HG02973 (cell line): Measurements from ENCODE around the gene PLA2G2D.

Experiments
- ATAC-seq: cut with Tn5 transposase; IDR thresholded peaks from one replicate; pipeline ENCODE4 v1.9.1; 2021; ENCODE audit warnings: moderate library complexity; ENCODE audit not compliant: unreplicated experiment

PLA2G2D gene

GRCh38 chr1:20117236-20117635 is 2.1 kb downstream of the PLA2G2D start:
- no peak for ATAC-seq

- no peak for ATAC-seq
Observed at GRCh38 chr1:20115916-20116315, 3.4 kb downstream of the PLA2G2D start.

GRCh38 chr1:20115479-20115878 is 3.9 kb downstream of the PLA2G2D start:
- ATAC-seq, result no peak

GRCh38 chr1:20114021-20114648 is 5.2 kb downstream of the PLA2G2D start:
- no peak for ATAC-seq

- no peak for ATAC-seq
Observed at GRCh38 chr1:20112279-20113000, 6.9 kb downstream of the PLA2G2D start.

- no peak for ATAC-seq
Observed at GRCh38 chr1:20111452-20111851, 7.9 kb downstream of the PLA2G2D start.

GRCh38 chr1:20110679-20111078 is 8.7 kb downstream of the PLA2G2D start:
- no peak for ATAC-seq

- no peak for ATAC-seq
Observed at GRCh38 chr1:20109223-20109856, 10.0 kb downstream of the PLA2G2D start.

- no peak for ATAC-seq
Observed at GRCh38 chr1:20108366-20109123, 10.8 kb downstream of the PLA2G2D start.

- ATAC-seq, result no peak
Observed at GRCh38 chr1:20107796-20108195, 11.5 kb downstream of the PLA2G2D start.

- ATAC-seq, result no peak
Observed at GRCh38 chr1:20107351-20107750, 12.0 kb downstream of the PLA2G2D start.

GRCh38 chr1:20105856-20106255 is 13.5 kb downstream of the PLA2G2D start:
- ATAC-seq, result no peak

- ATAC-seq, result no peak
Observed at GRCh38 chr1:20102875-20103274, 16.5 kb downstream of the PLA2G2D start.

- no peak for ATAC-seq
Observed at GRCh38 chr1:20100632-20101355, 18.5 kb downstream of the PLA2G2D start.

- no peak for ATAC-seq
Observed at GRCh38 chr1:20099533-20099932, 19.8 kb downstream of the PLA2G2D start.

GRCh38 chr1:20096840-20097447 is 22.4 kb downstream of the PLA2G2D start:
- ATAC-seq, result no peak

GRCh38 chr1:20095564-20096434 is 23.5 kb downstream of the PLA2G2D start:
- no peak for ATAC-seq

GRCh38 chr1:20093940-20094391 is 25.4 kb downstream of the PLA2G2D start:
- ATAC-seq, result no peak

- ATAC-seq, result no peak
Observed at GRCh38 chr1:20093303-20093702, 26.0 kb downstream of the PLA2G2D start.
